Endothelial cell of umbilical vein (primary cell): ENCODE measurements around the gene CD160.
"Not testable (repeated sequence)": the region's sequence is repeated elsewhere in the genome, so short reads cannot be mapped to it uniquely, and the experiment has no call there.

Source experiments
- EZH2 ChIP-seq: IDR thresholded peaks from 2 replicates; pipeline ENCODE4 v1.6.1; 2012; ENCODE audit warnings: borderline replicate concordance, low read depth, mild to moderate bottlenecking, moderate library complexity, low read length, inconsistent platforms; ENCODE audit not compliant: severe bottlenecking
- TF ChIP-seq, protein P1 (sequence below), 2 donors: IDR thresholded peaks; 1 replicate in 1 of 2; 2 replicates in 1 of 2; pipeline ENCODE4 v1.5.1; 2011; ENCODE audit warnings: low read length in 2 of 2, mild to moderate bottlenecking in 2 of 2, moderate library complexity in 2 of 2, control low read depth in 1 of 2, inconsistent platforms in 1 of 2, low read depth in 1 of 2; ENCODE audit not compliant: insufficient read depth in 1 of 2; ENCODE audit errors: extremely low read depth in 1 of 2

DNA sequence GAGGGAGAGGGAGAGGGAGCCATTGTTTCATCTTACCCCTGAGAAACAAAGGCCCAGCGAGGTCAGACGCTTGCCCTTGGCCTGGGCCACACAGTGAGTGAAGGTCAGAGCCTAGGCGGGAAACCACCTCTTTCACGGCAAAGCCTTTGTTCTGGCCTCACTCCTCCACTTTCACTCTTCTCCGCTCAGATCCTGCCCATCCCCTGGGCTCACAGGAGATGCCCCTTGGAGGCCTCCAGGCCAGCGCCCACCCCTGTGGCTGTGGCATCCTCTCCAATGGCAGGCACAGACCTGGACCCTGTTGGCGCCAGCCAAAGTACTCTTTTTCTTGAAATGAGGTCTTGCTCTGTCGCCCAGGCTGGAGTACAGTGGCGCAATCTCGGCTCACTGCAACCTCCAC is 48.7 kb downstream of the CD160 start:
- TF ChIP-seq, protein P1, sequence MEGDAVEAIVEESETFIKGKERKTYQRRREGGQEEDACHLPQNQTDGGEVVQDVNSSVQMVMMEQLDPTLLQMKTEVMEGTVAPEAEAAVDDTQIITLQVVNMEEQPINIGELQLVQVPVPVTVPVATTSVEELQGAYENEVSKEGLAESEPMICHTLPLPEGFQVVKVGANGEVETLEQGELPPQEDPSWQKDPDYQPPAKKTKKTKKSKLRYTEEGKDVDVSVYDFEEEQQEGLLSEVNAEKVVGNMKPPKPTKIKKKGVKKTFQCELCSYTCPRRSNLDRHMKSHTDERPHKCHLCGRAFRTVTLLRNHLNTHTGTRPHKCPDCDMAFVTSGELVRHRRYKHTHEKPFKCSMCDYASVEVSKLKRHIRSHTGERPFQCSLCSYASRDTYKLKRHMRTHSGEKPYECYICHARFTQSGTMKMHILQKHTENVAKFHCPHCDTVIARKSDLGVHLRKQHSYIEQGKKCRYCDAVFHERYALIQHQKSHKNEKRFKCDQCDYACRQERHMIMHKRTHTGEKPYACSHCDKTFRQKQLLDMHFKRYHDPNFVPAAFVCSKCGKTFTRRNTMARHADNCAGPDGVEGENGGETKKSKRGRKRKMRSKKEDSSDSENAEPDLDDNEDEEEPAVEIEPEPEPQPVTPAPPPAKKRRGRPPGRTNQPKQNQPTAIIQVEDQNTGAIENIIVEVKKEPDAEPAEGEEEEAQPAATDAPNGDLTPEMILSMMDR (IDR thresholded peaks at IDR 0.05; ENCODE audit: extremely low read depth in 1 of 2, insufficient read depth in 1 of 2, low read depth in 1 of 2, low read length in 2 of 2) = not testable (repeated sequence)
- TF ChIP-seq EZH2 = not testable (repeated sequence)
